ENCODE results near the gene PRDM10.

PRDM10 gene

DNA sequence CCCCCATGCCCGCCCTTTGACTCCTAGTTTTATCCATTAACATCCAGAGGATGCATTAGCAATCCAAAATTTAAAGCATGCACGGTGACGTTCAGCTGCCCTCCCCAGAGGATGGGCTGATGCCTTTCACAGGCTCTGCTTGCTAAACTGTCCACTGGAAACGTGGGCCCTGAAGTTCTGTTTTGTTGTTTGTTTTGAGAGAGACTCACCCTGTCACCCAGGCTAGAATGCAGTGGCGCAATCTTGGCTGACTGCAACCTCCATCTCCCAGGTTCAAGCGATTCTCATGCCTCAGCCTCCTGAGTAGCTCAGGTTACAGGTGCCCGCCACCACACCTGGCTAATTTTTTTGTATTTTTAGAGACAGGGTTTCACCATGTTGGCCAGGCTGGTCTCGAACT is 146.6 kb downstream of the PRDM10 start:
- H3K36me3 ChIP-seq (ENCODE audit: control insufficient read depth, insufficient read depth, low read length, severe bottlenecking): peaks cover 6% of the 10 kb centered on the region
- no peak for DNase-seq (ENCODE audit: low read depth)

GRCh38 chr11:129855086-129855485 is 147.5 kb downstream of the PRDM10 start:
- H3K4me1 ChIP-seq (ENCODE audit: control insufficient read depth, insufficient read depth, low read length): peaks cover 6% of the 10 kb centered on the region
- no peak overlapping the region for H3K9ac ChIP-seq (ENCODE audit: low read length)
- H3K36me3 ChIP-seq (ENCODE audit: control insufficient read depth, insufficient read depth, low read length, severe bottlenecking): peaks cover 4% of the 10 kb centered on the region
- no peak overlapping the region for H3K4me3 ChIP-seq (ENCODE audit: low read length)
- DNase-seq (ENCODE audit: low read depth): no peak
- no peaks in the 10 kb centered on the region for H3K27me3 ChIP-seq (replicated peaks; ENCODE audit: control insufficient read depth, insufficient read depth, low read length)
- no peaks in the 10 kb centered on the region for H3K9me3 ChIP-seq (ENCODE audit: control insufficient read depth, low read length)

More for the DNA sequence above, 146.6 kb downstream of the PRDM10 start:
- Histone ChIP-seq H3K9me3 (ENCODE audit: control insufficient read depth, low read length) (no peaks in the 10 kb centered on the region), H3K9ac (ENCODE audit: low read length) (no peak overlapping the region), H3K4me1 (ENCODE audit: control insufficient read depth, insufficient read depth, low read length) (peaks cover 6% of the 10 kb centered on the region), H3K27me3 (replicated peaks; ENCODE audit: control insufficient read depth, insufficient read depth, low read length) (no peaks in the 10 kb centered on the region), H3K4me3 (ENCODE audit: low read length) (no peak overlapping the region)

DNA sequence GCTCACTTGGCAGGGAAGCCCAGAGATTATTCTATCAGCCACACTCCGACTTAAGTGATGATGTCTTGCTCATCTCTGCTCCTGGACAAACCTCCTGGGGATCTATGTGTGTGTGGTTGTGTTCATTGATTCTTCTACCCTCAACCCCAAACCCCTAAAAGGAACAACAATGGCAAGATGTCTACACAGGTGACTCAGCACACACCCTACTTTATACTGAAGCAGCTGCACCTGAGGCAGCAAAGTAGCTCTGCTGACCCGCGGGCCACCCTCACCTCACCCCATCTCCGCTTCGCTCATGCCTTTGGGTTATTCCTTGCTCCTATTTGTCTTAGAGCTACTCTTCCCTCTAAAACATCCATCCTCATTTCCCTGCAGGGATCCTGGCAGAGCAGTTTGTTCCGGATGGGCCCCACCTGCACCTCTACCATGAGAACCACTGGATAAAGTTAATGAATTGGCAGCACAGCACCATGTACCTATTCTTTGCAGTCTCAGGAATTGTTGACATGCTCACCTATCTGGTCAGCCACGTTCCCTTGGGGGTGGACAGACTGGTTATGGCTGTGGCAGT is 148.3 kb downstream of the PRDM10 start:
- peaks cover 4% of the 10 kb centered on the region for H3K36me3 ChIP-seq (ENCODE audit: control insufficient read depth, insufficient read depth, low read length, severe bottlenecking)
- no peak overlapping the region for H3K9ac ChIP-seq (ENCODE audit: low read length)
- no peaks in the 10 kb centered on the region for H3K9me3 ChIP-seq (ENCODE audit: control insufficient read depth, low read length)
- no peak for DNase-seq (ENCODE audit: low read depth)
- H3K4me3 ChIP-seq (ENCODE audit: low read length): no peak overlapping the region
- H3K4me1 ChIP-seq (ENCODE audit: control insufficient read depth, insufficient read depth, low read length): peaks cover 6% of the 10 kb centered on the region
- H3K27me3 ChIP-seq (replicated peaks; ENCODE audit: control insufficient read depth, insufficient read depth, low read length): peaks cover 3% of the 10 kb centered on the region

DNA sequence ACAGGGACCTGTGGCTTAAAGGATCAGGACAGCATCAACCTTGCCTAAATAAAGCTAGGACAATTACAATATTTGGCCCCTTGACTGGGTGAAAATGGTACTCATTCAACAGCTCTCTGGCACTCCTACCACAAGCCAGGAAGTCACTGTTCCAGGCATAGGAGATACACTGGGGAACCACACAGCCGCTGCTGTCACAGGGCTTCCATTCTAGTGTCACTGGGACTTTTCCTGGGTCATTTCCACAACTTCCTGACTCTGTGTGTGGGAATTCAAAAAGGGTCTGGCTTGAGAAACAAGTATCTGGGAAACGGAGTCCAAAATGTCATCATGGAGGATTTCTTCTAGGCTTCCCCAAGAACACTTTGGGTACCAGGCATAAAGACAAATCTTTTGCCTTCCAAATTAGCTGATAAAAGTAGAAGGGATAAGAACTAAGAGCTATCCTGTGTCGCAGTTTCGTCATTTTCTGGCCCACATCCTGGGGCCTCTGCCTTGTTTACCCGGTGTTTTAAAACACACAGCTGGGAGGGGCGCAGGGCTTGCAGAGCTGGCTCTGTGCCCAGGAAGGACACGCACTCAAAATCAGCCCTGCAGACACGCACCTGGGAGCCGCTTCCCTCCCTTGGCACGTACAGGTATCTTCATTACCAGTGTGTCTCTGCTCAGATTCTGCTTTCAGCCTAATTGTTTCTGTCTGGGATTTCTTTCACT is 149.0 kb downstream of the PRDM10 start:
- H3K4me1 ChIP-seq (ENCODE audit: control insufficient read depth, insufficient read depth, low read length): peaks cover 6% of the 10 kb centered on the region
- H3K9ac ChIP-seq (ENCODE audit: low read length): no peak overlapping the region
- peak; percentile 22 for DNase-seq (ENCODE audit: low read depth)
- peaks cover 6% of the 10 kb centered on the region for H3K27me3 ChIP-seq (replicated peaks; ENCODE audit: control insufficient read depth, insufficient read depth, low read length)
- H3K4me3 ChIP-seq (ENCODE audit: low read length): no peak overlapping the region
- peaks cover under 1% of the 10 kb centered on the region for H3K36me3 ChIP-seq (ENCODE audit: control insufficient read depth, insufficient read depth, low read length, severe bottlenecking)
- no peaks in the 10 kb centered on the region for H3K9me3 ChIP-seq (ENCODE audit: control insufficient read depth, low read length)

DNA sequence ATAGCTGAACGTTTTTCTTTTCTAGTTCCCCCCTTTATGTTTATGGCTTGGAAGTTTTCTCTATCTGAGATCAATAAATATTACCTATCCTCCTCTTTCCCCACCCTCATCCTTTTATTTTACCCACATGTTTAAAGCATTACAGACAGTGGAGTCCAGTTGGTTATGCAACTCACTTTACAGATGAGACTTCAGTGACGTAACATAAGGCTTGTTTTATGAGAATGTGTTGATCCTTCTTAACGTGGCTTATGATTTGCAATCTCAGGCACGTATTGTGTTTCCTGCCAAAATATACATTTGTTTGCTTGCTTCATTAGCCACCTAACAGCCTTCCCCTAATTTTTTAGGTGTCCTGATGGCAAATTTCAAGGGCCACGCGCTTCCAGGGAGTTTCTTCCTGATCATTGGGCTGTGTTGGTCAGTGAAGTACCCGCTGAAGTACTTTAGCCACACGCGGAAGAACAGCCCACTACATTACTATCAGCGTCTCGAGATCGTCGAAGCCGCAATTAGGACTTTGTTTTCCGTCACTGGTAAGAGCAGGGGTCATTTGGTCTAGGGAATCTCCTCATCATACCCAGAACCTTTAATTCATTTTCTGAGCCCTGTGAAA is 150.4 kb downstream of the PRDM10 start:
- Histone ChIP-seq H3K4me3 (ENCODE audit: low read length) (no peak overlapping the region), H3K36me3 (ENCODE audit: control insufficient read depth, insufficient read depth, low read length, severe bottlenecking) (no peaks in the 10 kb centered on the region), H3K4me1 (ENCODE audit: control insufficient read depth, insufficient read depth, low read length) (peaks cover 6% of the 10 kb centered on the region), H3K9ac (ENCODE audit: low read length) (no peak overlapping the region), H3K9me3 (ENCODE audit: control insufficient read depth, low read length) (no peaks in the 10 kb centered on the region), H3K27me3 (replicated peaks; ENCODE audit: control insufficient read depth, insufficient read depth, low read length) (peaks cover 6% of the 10 kb centered on the region)
- no peak for DNase-seq (ENCODE audit: low read depth)

All from adipocyte (in vitro differentiated cells).